ENCODE results near the gene HDAC7.

GRCh38 chr12:47791874-47792273, 27.8 kb downstream of the HDAC7 start:
- TF ChIP-seq CTCF (IDR thresholded peaks at IDR 0.05; ENCODE audit: poor library complexity) (no peak), EZH2 (IDR thresholded peaks at IDR 0.05; ENCODE audit: borderline replicate concordance) (no peak)

Data from hepatocyte (in vitro differentiated cells).